Putamen (tissue), 1 donor: ENCODE measurements around the gene HTRA1.
A peak's percentile ranks its signal among the peaks of the same experiment; 100 is the strongest.

Experiments
- DNase-seq: peaks from one replicate; pipeline ENCODE4 v3.0.0-alpha.2; 2016; ENCODE audit warnings: low spot score

The HTRA1 gene

DNA sequence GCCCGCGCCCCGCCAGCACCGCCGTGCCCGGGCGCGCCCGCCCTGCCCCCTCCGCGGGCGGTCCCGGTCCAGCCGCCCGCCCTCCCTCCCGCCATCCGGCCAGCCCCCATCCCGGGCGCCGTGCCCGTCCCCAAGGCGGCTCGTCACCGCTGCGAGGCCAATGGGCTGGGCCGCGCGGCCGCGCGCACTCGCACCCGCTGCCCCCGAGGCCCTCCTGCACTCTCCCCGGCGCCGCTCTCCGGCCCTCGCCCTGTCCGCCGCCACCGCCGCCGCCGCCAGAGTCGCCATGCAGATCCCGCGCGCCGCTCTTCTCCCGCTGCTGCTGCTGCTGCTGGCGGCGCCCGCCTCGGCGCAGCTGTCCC, at the start of gene HTRA1:
Gene HTRA1, plus strand, starts transcription at position 187 of the 362 bp plus-strand sequence. Its CDS starts 100 bp downstream, at position 287.
- peak; percentile 91 for DNase-seq

DNA sequence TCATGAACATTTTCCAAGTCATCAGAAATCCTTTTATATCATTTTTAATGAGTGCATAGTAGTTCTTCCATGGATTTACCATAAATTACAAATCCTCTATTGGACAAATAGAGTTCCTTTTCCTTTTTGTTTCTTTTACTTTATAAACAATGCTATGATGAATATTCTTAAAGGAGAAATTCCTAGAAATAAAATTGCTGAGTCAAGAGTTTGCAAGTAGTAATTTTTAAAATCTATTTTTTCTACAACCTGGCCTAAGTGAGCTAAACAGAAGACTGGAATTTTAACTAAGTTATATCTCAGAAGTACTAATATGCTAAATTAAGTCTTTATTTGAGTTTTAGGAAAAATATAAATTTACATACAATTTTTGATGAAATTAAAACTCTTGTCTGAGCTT, 48.0 kb upstream of the HTRA1 start:
- DNase-seq, result no peak

DNA sequence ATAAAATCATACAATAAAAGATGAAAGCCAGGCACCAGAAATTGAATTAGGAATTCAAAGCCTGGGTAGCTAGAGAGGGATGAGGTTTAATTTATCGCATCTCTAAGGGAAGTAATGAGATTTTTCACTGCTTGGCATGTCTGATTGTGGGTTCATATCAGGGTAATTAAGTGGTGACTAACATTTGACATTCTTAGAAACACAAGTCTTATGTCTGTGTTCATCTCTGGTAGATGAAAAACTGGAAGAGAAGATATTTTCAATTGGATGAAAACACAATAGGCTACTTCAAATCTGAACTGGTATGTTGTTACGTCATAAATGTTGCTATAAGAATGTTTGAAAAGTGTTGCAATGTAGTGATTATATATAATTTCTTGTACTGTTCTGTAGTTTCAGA, 43.7 kb upstream of the HTRA1 start:
- no peak for DNase-seq

DNA sequence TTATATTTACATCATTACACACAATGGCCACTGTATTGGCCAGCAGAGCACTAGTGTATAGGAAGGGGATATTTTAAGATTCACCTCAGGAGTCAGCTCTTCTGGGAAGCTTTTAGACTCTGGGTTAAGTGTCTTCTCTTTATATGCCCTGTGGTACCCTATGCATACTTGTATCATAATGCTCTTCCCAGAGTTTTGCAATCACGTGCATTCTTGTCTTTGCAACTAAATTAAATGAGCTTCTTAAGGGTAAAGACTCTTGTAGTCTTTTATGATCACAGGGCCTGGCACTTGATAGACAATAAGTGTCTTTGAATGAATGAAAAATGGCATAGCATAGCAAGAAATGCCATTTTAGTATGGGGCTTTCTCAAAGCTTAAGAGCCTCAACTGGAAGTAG, 42.3 kb upstream of the HTRA1 start:
- DNase-seq, result no peak

DNA sequence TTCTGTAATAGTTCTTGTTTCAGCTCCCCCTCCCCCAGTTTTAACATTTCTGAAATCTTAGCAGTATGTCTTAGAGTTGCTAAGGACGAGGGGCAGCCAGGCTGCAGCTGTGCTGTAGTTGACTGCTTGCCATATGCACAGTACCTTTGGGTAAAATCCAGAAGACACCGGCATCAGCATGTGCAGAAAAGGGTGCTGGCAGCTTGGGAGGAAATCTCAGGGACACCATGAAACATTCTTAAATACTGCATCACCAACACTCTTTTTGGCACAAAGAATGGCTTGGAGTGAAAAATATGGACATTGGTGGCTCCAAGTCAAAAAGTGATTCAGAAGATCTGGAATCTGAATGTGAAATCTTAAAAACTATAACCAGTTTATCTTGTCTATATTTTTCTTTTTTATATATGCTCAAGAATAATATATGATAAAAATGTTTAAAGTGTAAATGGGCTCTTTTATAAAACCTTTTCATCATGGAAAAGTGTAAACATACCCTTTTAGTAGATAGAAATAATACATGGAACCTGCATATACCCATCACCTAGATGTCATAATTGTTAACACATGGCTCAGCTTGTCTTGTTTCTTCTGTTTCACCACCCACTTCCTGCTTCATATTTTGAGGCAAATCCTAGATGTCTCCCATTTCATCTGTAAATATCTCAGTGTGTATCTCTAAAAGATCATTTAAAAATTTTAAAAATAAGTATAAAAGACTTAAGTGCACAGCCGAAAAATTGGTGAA, 41.3 kb upstream of the HTRA1 start:
- DNase-seq, result no peak

DNA sequence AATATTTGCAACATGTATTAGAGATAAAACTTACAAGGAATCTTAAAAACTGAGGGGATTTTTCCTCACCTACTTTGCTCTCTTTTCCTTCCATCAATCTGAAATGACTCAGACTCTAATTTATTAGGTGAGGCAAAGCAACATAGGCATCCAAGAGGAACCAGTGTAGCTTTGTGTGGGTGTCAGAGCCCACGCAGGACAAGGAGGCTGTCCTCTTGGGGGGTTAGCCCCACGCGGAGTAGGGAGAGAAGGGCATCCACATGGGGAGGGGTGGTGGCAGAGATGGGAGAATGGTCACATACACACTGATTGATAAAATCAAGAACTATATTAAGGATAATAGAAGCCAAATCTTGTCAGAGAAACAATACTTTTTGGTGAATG, 40.7 kb upstream of the HTRA1 start:
- DNase-seq, result peak; percentile 36

DNA sequence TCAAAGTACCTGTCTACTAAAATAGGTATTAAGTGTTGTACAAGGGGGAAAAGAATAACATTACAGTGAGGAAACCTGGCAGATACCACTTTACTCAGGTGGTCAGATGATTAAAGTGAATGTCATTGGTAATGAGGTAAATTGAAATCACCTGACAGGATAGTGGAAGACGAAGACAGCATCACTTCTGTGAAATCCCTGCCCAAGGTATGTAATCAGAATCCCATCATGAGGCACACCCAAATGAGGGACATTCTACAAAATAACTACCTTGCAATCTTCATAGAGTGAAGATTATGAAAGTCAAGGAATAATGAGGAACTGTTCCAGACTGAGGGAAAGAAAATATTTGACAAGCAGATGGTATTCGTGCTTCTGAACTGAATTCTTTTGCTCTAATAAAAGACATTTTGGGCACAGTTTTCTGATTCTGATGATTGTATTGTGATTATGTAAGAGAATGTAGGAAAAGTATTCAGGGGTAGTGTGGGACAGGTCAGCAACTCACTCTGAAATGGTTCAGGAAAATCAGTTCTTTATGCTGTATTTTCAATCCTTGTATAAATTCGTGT, 40.2 kb upstream of the HTRA1 start:
- no peak for DNase-seq

DNA sequence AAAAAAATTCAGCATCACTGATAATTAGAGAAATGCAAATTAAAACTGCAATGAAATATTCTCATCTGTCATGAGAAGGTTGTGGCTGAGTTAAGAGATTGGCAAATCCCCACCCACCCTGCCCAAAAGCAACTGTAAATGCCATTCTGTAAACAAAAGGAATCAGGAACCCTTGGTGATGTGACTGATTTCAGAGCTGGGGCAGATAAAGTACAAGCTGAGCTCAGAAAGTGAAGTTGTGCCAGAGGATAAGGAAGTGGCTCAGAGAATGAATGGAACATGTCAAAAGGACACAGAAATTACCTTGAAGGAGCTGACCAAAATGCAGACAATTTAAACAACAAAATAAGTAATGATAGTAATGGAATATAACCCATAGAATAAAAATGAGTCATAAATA, 39.6 kb upstream of the HTRA1 start:
- DNase-seq, result no peak

DNA sequence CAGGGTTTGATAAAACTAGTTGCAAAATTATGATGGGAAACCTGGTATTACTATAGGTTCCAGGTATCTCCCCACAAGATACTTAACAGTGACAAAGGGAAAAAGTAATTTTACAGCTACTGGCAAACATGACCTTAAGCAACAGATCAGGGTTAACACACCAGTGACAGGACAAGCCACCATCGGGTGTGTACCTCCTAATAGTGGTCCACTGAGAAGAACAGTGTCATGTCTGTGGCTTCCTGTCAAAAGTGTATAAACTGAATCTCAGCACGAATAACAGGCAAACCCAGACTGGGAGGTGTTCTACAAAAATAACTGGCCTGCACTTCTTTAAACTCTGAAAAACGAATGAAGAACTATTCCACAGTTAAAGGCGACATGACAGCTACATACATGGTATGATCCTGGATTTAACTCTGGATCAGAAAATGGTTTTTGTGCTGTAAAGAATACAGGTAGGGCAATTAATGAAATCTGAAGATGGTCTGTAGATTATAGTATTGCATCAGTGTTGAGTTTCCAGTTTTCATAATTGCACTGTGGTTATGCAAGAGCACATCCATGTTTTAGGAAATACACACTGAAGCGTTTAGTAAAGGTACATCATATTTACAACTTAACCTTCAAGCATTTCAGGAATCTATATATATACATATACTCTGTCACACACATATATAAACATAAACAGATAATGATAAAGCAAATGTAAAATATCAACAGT, 38.9 kb upstream of the HTRA1 start:
- no peak for DNase-seq

DNA sequence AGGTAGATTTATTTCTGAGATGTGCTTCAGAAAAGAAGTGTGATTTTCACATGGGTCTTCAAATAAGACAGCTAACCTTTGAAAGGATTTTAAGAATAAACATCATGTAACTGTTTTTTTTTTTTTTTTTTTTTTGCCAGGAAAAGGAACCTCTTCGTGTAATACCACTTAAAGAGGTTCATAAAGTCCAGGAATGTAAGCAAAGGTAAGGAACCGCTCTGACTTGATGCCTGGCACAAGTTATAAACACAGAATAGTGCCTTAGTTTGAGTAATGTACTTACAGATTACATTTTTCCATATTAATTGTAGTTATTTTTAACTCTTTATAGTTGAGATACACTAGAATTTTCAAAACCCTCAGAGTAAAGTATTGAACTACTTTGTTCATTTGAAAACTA, 37.3 kb upstream of the HTRA1 start:
- no peak for DNase-seq

DNA sequence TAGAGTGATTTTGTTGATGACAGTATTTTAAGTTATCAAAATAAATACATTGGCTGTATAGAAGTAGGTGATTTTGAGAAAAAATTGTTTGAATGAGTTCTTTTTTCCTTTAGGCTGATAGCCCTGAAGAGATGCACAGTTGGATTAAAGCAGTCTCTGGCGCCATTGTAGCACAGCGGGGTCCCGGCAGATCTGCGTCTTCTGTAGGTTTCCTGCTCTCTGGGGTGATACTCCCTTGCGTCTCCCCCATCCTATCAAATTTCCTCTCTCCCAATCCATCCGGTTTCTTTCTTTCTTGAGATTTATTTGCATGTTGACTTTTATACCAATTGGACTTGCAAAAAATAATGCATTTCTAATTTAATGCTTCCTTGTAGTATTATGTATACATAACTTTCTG, 34.5 kb upstream of the HTRA1 start:
- DNase-seq, result no peak

DNA sequence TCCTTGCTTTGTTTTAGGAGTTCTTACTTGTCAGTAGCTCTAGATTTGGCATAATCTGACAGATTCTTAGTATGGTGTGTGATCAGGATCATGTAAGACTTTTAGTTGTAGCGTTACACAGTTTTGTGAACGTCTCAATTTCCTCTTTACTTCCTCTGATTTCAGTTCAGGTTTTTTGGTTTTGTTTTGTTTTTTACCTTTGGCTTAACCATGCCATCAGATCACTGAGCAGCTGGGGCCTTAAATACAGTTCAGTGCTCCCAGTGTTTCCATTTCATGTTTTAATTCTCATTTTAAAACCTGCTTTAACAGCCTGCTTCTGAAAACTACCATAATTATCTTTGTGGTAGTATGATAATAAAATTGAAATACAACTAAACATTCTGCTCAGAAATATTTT, 34.1 kb upstream of the HTRA1 start:
- no peak for DNase-seq

DNA sequence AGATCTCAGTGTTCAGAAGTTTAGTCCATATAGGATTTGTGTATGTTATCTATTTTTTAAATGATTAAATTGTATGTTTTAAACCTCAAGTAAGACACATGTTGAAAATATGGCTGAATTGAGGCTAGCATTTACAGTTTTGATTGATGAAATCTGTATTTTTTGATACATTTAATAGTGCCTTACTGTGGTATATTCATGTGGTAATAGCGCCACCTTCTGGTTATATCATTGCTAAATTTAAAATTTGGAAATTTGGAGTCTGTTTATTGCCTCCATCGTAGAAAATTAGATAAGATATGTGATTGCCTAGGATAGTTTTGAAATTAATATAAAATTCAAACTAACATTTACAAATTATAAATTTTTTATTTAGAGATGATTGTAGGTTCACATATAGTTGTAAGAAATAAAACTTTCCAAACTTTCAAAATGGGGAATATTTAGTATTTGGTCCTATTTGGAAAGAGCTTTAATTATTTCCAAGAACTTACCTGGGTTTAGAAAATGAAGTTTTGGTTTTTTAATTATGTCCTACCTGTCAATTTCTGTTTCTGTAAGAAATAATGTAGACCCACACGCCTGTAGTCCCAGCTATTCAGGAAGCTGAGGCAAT, 26.0 kb upstream of the HTRA1 start:
- DNase-seq, result no peak

DNA sequence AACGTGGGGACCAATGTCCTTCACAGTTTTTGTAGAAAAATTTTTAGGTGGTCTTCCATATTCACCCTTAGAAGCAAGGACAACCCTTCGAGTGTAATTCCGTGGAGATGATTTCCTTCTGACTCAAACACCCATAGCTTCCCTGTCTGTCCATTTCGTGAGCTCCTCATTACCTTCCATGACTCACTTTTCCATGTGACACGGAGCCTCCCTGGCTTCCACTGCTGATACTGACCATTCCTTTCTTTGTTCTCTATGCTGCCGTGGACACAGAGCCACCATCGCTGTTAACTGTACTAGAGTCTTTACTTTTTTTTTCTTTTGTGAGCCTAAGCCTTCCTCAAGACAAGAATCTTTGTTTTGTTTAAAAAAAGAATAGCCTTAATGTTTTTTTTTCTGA, 19.4 kb upstream of the HTRA1 start:
- DNase-seq, result no peak

DNA sequence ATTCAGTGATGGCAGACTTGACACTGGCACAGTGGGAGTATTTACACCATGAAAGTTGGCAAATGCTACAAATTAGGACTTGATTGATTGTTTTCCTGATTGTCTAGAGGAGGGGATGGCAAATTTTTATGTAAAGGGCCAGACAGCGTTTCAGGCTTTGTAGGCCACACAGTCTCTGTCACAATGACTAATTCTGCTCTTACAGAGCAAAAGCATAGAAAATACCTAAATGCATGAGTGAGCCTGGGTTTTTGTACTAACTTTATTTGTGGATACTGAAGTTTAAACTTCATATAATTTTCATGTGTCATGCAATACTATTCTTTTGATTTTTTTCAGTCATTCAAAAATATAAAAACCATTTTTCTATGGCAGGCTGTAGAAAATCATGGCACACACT, 15.9 kb upstream of the HTRA1 start:
- no peak for DNase-seq

DNA sequence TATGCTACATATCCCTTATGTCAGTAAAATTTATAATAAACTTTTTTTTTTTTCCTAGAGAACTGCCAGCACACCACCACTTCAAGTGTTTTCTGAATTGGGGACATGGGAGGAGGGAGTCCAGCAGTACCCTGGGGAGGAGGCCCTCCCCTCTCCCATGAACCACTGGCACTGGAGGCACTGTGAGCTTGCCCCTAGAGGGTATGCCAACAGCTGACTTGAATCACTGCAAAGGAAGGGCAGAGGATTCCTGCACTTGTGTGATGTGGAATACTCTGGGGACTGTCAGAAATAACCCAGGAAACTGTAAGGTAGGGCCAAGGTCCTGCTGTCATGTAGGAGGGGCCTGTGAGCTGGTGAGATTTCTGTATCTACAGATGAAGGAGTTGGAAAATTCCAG, 15.4 kb upstream of the HTRA1 start:
- no peak for DNase-seq

DNA sequence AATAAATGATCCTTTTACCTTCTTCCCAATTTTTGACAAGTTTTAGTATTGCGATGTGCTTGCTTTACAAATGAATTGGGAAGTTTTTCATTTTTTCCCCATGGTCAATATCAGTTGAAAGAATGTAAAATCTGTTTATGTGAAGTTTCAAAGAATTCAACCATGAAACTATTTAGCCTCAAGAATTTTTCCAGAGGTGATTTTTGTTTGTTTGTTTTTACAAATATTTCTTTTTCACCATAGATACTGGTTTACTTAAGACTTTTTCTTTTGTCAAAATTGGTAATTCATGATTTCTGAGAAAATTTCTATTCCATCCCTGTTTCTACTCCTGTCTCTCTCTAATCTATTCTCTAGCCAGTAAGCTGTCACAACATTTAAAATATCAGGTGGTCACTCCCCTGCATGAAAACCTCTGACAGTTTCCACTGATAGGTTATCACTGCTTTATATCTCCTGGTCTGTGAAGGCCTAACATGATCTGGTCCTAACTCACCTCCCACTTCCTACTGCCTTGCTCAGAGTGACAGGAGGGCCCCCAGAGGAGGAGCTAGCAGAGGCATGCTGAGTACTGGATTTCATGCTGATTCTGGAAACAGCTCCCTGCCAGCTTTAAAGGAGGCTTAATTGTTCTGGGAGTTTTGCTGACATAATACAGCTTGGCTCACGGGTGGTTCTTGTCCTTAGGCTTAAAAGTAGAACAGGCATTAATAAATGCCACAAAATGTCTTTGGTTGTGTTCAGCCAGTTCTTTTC, 14.5 kb upstream of the HTRA1 start:
- DNase-seq, result no peak

DNA sequence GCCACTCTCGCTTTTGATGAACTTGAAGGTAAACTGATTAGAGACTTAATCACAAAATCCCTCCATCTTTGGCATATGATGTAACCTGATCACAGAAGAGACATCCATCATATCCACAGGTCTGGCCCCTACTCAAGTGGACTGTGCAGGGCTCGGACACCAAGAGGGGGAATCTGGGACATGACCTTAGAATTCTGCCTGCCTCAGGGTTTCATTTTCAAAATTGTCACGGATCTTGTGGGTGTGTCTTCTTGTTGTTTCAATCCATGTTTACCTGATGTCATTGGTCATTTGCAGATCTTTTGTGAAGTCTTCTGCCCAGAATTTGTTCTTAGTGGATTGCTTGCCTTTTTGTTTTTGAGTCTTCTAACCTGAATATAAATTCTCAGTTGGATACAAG, 12.8 kb upstream of the HTRA1 start:
- no peak for DNase-seq

DNA sequence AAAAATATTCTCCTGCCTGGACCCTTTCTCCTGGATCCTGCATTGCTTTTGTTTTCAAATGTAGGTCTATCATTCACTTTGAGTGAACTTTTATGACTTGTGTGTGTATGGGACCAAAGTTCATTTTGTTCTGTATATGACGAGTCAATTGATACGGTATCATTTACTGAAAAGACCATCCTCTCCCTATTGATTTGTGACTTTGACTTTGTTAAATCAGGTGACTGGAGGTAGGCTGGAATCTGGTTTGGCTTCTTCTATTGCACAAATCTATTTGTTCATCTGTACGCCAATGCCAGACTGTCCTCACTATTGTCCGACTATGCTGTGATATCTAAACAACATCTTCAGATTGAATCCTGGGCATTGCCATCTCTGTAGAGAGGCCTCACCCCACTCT, 12.2 kb upstream of the HTRA1 start:
- no peak for DNase-seq

DNA sequence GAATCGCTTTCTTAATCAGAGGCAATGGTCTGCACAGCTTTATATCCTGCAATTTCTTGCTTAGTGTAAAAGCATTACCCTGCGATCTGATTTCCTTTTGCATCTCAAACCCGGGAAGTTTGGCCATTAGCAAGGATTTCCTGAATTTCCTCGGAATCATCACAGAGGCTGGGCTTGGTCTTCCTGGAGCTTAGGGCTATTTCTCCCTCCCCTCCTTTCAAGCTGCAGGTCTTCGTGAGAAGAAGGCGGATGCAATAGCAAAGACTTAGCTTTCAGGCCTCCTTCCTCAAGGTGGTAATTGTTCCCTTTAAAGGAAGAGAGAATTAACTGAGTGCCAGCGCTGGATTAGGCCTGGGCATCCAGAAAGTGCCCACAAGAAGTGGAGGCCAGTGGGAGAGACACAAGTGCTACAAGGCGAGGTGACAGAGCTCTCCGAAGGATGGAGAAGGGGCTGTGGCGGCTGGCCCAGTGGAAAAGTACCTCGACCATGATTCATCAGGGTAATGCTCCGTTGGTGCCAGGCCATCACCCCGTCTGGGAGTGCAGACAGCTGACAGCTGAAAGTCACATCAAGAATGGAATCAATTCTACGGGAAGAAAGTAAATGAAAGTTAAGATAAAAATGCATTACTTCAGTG, 10.9 kb upstream of the HTRA1 start:
- DNase-seq, result no peak

DNA sequence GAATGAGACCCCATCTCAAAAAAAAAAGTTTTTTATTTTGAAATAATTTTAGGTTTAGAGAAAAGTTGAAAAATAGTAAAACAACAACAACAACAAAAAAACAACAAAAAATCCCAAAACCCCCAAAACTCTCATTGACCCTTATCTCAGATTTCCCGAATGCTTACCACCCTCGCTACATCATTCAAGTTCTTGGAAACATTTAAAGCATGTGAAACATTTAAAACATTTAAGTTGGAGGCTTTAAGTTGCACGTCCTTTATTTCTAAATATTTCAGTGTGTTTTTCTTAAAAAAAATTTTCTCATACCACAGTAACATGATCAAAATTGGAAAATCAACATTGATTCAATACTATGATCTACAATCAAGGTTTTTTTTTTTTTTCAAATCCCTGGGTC, 7.3 kb upstream of the HTRA1 start:
- DNase-seq, result no peak

DNA sequence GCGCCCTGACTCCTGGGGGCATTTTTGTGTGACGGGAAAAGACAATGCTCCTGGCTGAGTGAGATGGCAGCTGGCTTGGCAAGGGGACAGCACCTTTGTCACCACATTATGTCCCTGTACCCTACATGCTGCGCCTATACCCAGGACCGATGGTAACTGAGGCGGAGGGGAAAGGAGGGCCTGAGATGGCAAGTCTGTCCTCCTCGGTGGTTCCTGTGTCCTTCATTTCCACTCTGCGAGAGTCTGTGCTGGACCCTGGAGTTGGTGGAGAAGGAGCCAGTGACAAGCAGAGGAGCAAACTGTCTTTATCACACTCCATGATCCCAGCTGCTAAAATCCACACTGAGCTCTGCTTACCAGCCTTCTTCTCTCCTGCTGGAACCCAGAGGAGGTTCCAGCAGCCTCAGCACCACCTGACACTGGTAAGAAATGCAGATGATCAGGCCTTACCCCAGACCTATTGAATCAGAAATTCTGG, 6.7 kb upstream of the HTRA1 start, which contains the start of gene ARMS2:
Gene ARMS2, plus strand, starts transcription at position 51 of the 478 bp plus-strand sequence. Its CDS starts 75 bp downstream, at position 126.
- no peak for DNase-seq
